NK-92 (cell line): ENCODE results near the gene DHRS7B.
"Not testable (repeated sequence)": the region's sequence is repeated elsewhere in the genome, so short reads cannot be mapped to it uniquely, and the experiment has no call there.

Experiments used
- DNase-seq: peaks from one replicate; lab custom pipeline; 2025; ENCODE audit not compliant: unreplicated experiment; lab: John Stamatoyannopoulos, UW

DHRS7B gene

GRCh38 chr17:21107067-21107650 lies 19.6 kb upstream of the DHRS7B start:
- not testable (repeated sequence) for DNase-seq

DNA sequence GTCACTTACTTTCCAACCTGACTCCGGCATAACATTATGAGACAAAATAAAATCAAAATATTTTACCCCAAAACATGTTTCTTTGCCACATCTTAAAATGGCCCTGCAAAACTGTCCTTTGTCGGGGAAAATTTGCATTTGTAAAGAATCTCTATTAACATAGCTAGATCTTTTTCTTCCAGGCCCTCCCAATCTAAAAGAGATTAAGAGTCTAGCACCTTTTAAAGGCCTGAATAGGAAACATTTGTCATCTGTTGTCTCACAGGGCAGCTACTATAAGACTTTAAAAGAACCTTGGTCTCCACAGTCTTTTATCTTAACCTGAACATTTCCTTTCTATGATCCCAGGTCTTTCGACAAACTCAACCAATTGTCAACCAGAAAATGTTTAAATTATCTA lies 18.1 kb upstream of the DHRS7B start:
- no peak for DNase-seq

DNA sequence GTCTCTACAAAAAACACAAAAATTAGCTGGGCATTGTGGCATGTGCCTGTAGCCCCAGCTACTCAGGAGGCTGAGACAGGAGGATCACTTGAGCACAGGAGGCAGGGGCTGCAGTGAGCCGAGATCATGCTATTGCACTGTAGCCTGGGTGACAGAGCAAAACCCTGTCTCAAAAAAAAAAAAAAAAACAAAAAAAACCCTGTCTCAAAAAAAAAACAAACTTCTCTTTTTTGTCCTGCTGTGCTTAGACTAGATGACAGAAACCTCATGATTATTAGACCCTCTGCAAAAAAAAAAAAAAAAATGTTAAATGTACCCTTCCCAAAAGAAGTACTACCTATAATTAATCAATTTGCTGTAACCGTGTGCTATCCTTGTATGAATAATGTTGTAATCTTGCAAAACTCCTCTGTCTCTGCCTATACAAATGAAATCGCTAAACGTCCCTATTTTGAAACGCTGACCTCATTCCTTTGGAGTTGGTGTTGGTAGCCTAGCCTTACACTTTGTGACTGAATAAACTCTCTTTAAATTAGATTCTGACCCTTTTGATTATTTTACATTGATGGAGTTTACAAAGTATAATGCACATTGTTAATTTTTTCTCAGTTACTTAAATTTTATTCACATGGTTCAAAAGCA lies 13.6 kb upstream of the DHRS7B start:
- no peak for DNase-seq

DNA sequence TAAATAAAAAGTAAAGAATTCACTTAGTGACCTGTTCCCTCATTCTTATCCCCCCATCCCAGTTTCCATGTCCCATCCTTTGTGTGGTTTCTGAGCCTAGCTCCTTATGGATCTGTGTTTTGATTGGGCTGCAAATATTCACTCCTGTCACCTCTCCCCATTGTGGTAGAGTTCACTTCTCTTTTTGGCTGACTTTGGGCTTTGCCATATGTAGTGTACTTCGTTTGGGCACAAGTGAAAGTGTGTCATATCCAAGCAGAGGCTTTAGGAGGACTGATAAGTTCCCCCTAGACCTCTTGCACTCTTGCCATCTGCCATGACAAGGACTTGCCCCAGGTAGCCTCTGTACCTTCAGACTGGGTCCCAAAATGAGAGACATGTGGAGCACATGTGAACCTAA lies 13.0 kb upstream of the DHRS7B start:
- DNase-seq = no peak

GRCh38 chr17:21114791-21115190 lies 12.0 kb upstream of the DHRS7B start:
- DNase-seq = not testable (repeated sequence)

- no peak for DNase-seq
These were observed 7.4 kb upstream of the DHRS7B start for GRCh38 chr17:21119247-21119918.

GRCh38 chr17:21119919-21120249 lies 6.9 kb upstream of the DHRS7B start:
- no peak for DNase-seq

DNA sequence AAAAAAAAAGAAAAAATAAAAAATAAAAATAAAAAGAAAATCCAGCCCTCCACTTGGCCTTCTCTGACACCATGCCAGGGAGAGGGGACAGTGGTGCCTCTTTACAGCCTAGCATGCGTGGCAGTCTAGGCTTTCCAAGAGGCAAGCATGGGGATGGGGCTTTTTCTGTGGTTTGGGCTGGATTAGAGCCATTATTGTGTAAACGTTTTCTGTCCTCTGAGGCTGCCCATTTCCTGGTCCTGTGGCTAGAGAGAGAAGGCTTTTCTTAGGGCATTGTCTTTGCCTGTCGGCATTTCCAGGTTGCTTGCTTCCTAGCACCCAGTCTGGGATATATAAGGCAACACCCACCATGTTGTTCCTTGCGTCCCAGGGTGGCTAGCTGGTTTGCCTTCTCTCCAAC lies 2.7 kb upstream of the DHRS7B start:
- DNase-seq = no peak

- not testable (repeated sequence) for DNase-seq
These were observed 2.2 kb upstream of the DHRS7B start for GRCh38 chr17:21124517-21124916.

- no peak for DNase-seq
These were observed 902 bp upstream of the DHRS7B start for GRCh38 chr17:21125862-21126261.

DNA sequence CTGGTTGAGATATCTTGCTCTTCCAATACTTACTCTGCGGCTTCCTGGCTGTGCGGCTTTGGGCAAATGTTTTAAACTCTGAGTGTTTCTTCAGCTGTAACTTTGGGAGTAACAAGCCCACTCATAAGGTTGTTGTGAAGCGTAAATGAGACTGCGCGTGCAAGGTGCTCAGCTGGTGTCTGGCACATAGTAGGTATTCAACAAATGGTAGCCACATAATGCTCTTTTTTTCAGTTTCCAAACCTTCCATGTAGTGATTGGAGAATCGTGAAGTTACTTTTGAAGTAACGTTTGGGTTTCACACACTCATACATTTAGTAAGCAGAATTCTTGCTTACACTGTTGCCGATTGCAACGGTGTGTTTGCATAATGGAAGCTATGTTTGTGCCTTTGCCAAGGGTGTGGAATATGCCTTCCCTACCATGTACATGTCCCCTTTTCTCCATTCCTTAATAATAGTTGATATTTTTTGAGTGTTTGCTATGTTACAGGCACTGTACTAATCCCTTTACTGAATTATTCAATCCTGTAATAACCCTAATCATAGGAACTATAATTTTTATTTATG lies 829 bp downstream of the DHRS7B start:
- DNase-seq = no peak

DNA sequence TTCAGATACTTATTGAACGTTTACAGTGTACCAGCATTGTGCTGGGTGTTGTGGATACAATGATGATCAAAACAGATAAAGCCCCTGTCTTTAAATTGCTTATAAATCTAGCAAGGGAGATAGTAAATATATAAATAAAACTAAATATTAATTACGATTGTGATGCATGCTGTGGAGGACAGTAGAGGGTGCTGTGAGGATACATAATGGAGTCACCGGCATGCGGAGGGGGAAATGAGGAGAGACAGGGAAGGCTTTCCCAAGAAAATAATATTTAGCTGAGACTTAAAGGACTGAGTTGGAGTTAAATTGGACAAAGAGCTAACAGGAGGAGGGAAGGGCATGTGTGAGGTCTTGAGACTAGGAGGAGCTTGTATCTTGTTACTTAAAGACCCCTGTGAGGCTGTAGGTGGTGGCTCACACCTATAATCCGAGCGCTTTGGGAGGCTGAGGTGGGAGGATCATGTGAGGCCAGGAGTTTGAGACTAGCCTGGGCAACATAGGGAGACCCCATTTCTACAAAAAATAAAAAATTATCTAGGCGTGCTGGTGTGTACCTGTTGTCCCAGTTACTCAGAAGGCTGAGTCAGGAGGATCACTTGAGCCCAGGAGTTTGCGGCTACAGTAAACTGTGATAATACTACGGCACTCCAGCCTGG lies 2.4 kb downstream of the DHRS7B start:
- DNase-seq = no peak

DNA sequence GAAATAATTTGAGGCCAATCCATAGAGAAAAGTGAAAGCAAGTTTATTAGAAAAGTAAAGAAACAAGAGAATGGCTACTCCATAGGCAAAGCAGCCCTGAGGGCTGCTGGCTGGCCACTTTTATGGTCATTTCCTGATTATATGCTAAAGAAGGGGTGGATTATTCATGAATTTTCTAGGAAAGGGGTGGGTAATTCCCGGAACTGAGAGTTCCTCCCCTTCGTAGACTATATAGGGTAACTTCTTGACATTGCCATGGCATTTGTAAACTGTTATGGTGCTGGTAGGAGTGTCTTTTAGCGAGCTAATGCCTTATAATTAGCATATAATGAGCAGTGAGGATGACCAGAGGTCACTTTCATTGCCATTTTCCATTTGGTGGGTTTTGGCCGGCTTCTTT lies 4.4 kb downstream of the DHRS7B start:
- no peak for DNase-seq

DNA sequence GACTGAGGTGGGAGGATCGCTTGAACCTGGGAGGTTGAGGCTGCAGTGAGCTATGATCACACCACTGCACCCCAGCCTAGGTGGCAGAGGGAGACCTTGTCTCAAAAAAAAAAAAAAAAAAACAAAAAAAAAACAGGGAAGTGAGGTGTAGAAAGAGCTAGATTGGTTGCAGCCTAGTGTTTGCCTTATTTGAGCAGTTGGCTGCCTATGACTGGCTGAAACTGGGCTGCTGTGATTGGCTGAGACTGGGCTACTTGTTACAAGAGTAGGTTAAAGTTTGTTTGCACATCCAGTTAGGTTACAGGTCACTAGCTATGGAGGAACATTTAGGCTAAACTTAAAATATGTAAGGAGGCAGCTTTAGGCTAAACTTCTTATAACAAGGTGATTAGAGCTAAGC lies 5.7 kb downstream of the DHRS7B start:
- no peak for DNase-seq

GRCh38 chr17:21134559-21134958 lies 7.8 kb downstream of the DHRS7B start:
- DNase-seq = no peak

DNA sequence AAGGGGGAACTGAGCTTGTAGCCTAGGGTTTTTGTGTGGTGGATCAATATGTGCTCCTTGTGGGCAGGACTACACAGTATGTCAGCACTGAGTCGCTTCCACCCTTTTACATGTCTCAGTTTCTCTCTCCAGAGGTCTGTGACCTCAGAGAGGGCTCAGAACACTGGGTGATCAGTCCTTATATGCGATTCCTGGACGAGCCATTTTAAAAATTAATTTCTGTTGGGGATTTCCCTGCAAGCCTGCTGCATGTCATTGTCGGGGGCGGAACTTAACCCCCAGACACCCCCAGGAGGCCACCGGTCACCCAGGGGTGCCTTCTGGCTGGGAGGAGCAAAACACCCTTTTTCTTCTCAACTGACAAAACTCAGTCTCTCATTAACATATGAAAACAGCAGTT lies 14.1 kb downstream of the DHRS7B start:
- DNase-seq = no peak

DNA sequence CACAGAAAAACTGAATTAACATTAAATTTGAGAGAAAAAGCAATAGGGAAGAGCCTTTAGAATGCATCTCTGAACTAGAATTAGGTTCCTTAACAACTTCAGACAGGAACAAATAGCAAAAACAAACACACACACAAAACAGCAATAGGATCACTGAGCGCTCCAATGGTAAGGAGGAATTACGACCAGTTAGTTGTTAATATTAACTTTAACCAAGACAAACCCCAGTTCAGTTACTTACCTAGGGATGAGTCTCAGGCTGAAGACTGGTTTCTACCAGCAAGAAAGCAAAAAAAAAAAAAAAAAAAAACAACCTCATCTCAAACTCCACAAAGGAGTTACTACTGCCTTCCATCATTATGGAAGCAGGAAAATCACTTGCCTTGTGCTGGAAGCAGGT lies 14.6 kb downstream of the DHRS7B start:
- DNase-seq = no peak

DNA sequence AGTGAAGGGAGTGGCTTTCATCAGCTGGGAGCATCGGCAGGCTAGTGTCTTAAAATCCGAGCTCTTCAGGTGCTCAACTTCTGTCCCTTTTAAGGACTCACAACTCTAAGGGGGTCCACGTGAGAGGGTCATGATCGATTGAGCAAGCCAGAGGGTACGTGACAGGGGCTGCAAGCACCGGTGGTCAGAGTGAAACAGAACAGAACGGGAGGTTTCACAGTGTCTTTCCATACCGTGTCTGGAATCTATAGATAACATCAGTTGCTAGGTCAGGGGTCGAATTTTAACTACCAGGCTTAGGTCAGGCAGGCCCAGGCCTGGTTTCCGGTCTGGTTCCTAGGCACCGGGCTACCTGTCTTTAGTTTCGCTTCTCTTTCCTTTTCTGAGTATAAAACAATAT lies 15.3 kb downstream of the DHRS7B start:
- not testable (repeated sequence) for DNase-seq

- no peak for DNase-seq
These were observed 16.9 kb downstream of the DHRS7B start for GRCh38 chr17:21143695-21144094.

- DNase-seq = not testable (repeated sequence)
These were observed 17.5 kb downstream of the DHRS7B start for GRCh38 chr17:21144299-21144698.

DNA sequence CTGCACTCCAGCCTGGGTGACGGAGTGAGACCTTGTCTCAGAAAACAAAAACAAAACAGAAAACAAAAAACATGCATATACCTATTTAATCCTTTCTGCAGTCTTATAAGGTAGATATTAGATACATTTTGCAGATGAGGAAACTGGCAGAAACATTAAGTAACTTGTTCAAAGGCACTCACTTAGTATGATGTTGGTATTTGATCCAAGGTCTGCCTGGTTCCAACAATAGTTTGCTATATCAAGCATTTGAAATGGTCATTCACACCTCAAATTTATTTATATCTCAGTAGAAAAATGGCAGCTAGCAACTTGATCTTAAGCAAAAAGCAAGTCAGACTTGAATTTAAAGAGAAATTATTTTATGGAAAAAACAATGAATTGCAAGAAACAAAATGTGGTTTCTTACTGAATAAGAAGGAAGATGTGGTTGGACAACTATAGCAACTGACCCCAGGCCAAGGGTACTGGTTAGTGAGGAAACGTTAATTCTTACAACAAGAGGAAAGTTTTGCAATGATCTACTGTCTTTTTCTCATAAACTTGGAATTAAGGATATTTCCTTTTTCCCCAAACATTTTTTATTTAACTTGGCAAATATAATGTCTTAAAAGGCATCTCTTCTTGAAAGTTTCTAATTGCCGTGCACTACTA lies 19.7 kb downstream of the DHRS7B start:
- DNase-seq = no peak
